Fibroblast of villous mesenchyme (primary cell): Measurements from ENCODE around the gene NUP210L. TPM values are rescaled to one million over a fixed set of nuclear protein-coding genes. Genes with fewer than 3 reads are reported as not detected.
"Not testable (repeated sequence)": the region's sequence is repeated elsewhere in the genome, so short reads cannot be mapped to it uniquely, and the experiment has no call there.

Experiments used
- DNase-seq: peaks from one replicate; pipeline ENCODE4 v3.0.0-alpha.2; 2010; ENCODE audit warnings: low read depth
- H3K4me3 ChIP-seq: 2 replicates; pipeline ENCODE4 v1.5.1; 2011; ENCODE audit warnings: low read depth, mild to moderate bottlenecking, low read length
- CTCF ChIP-seq: IDR thresholded peaks from 2 replicates; pipeline ENCODE4 v1.5.1; 2012; ENCODE audit warnings: low read depth, mild to moderate bottlenecking, low read length; ENCODE audit not compliant: insufficient read depth
- total RNA-seq: library from RNA; depleted of rRNA; stranded (reverse); fragments of >200 nt; gene quantifications from 2 replicates; pipeline ENCODE4 v1.2.3, GENCODE V29; 2012

Gene NUP210L
- total RNA-seq, 1 donor: under 0.01 TPM

DNA sequence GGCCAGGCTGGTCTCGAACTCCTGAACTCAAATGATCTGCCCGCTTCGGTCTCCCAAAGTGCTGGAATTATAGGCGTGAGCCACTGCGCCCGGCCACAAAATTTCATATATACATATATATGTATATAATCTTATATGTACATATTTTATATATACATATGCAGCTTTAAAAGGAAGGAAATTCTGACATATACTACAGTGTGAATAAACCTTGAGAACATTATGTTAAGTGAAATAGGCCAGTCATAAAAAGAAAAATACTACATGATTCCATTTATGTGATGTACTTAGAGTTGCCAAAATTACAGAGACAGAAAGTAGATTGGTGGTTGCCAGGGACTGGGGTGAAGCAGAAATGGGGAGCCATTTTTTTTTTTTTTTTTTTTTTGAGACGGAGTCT is 63.2 kb downstream of the NUP210L start:
- no peak for DNase-seq
- H3K4me3 ChIP-seq: no peak overlapping the region
- no peak for TF ChIP-seq CTCF

- no peak overlapping the region for H3K4me3 ChIP-seq
- no peak for TF ChIP-seq CTCF
- no peak for DNase-seq
Measured at GRCh38 chr1:154087574-154087973, 67.3 kb downstream of the NUP210L start.

- not testable (repeated sequence) for H3K4me3 ChIP-seq, DNase-seq
Measured at GRCh38 chr1:154083057-154083456, 71.8 kb downstream of the NUP210L start.

- H3K4me3 ChIP-seq: no peak overlapping the region
- no peak for TF ChIP-seq CTCF
- no peak for DNase-seq
Measured at GRCh38 chr1:154081386-154082126, 73.3 kb downstream of the NUP210L start.

DNA sequence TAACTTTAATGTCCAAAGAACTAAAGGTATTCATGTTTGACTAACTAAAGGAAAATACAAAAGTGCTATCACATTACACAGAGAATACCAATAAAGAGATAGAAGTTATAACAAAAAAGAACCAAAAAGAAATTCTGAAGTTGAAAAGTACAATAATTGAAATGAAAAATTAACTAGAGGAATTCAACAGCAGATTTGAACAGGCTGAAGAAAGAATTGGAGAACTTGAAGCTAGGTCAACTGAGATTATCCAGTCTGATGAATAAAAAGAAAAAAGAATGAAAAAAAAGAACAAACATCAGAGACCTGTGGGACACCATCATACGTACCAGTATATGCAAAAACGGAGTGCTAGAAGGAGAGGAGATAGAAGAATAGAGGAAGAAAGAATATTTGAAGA is 78.5 kb downstream of the NUP210L start:
- no peak overlapping the region for H3K4me3 ChIP-seq
- no peak for TF ChIP-seq CTCF
- DNase-seq: no peak

DNA sequence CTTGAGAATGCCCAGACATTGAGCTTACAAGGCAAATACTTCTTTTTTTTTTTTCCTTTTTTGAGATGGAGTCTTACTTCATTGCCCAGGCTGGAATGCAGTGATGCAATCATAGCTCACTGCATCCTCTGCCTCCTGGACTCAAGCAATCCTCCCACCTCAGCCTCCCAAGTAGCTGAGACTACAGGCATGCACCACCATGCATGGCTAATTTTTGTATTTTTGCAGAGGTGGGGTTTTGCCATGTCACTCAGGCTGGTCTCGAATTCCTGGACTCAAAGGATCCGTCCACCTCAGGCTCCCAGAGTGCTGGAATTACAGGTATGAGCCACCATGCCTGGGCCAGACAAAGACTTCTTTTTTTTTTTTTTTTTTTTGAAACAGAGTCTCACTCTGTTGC is 79.1 kb downstream of the NUP210L start:
- TF ChIP-seq CTCF: no peak
- DNase-seq: no peak
- no peak overlapping the region for H3K4me3 ChIP-seq

DNA sequence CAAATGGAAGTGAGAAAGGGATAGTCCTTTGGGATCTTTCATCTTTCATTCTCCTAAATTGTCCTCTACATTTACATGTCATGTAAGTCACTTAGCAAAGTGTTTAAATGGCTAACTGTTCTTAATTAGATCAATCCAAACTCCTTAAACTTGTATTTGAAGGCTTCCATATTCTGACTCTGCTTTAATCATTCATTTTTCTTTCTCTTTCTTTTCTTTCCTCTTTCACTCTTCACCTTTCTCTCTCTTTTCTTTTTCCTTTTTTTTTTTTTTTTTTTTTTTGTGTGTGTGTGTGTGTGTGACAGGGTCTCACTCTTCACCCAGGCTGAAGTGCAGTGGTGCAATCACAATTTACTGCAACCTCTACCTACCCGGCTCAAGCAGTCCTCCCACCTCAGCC is 92.6 kb downstream of the NUP210L start:
- no peak overlapping the region for H3K4me3 ChIP-seq
- TF ChIP-seq CTCF: no peak
- DNase-seq: no peak

GRCh38 chr1:154047436-154047835 is 107.4 kb downstream of the NUP210L start:
- not testable (repeated sequence) for H3K4me3 ChIP-seq, DNase-seq

- not testable (repeated sequence) for H3K4me3 ChIP-seq, DNase-seq
Measured at GRCh38 chr1:154033697-154034096, 121.2 kb downstream of the NUP210L start.
